SH-SY5Y (cell line): ENCODE results near the gene CAPN5.

Experiments used
- GATA2 ChIP-seq: IDR thresholded peaks from 2 replicates; pipeline ENCODE4 v1.6.1; 2011; ENCODE audit warnings: mild to moderate bottlenecking, low read depth, low read length
- GATA3 ChIP-seq: IDR thresholded peaks from 2 replicates; pipeline ENCODE4 v1.6.1; 2011; ENCODE audit warnings: low read depth, mild to moderate bottlenecking, low read length, moderate library complexity

GRCh38 chr11:77081381-77081851 is 14.6 kb downstream of the CAPN5 start:
- TF ChIP-seq GATA2 = no peak
- no peak for TF ChIP-seq GATA3
